ENCODE results near the gene LDLR.
"Not testable (repeated sequence)": the region's sequence is repeated elsewhere in the genome, so short reads cannot be mapped to it uniquely, and the experiment has no call there.

Gene LDLR

DNA sequence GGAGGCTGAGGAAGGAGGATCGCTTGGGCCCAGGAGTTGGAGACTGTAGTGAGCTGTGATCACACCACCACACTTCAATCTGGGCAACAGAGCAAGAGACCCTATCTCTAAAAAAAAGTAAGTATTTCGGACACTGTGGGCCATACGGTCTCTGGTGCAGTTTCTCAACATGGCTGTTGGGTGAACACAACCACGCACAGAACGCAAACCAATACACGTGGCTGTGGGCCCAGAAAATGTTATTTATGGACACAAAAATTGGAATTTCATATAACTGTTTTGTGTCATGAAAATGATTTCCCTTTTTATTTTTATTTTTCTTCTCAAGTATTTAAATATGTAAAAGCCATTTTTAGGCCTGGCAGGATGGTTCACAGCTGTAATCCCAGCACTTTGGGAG, 19.5 kb downstream of the LDLR start:
- DNase-seq = no peak

GRCh38 chr19:11111117-11111770, 22.0 kb downstream of the LDLR start:
- DNase-seq = no peak

GRCh38 chr19:11111771-11112144, 22.5 kb downstream of the LDLR start:
- peak; percentile 26 for DNase-seq

- DNase-seq = no peak
These were observed 24.0 kb downstream of the LDLR start for GRCh38 chr19:11113140-11113708.

DNA sequence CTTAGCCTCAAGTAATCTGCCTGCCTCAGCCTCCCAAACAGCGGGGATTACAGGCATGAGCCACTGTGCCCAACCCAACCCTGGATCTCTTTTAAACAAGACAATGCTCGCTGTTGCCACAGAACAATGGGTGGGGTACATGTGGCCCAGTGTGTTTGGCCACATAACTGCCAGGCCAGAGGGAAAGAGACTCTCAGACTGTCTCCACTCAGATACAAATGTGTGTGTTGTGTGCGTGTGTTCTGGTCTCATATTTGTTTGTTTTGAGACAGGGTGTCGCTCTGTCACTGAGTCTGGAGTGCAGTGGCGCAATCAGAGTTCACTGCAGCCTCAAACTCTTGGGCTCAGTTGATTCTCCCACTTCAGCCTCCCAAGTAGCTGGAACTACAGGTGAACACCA, 25.8 kb downstream of the LDLR start:
- no peak for DNase-seq

DNA sequence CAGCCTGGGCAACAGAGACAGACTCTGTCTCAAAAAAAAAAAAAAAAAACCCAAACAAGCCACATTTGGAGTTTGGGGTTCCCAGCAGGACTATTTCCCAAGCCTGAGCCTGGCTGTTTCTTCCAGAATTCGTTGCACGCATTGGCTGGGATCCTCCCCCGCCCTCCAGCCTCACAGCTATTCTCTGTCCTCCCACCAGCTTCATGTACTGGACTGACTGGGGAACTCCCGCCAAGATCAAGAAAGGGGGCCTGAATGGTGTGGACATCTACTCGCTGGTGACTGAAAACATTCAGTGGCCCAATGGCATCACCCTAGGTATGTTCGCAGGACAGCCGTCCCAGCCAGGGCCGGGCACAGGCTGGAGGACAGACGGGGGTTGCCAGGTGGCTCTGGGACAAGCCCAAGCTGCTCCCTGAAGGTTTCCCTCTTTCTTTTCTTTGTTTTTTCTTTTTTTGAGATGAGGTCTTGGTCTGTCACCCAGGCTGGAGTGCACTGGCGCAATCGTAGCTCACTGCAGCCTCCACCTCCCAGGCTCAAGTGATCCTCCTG, 26.7 kb downstream of the LDLR start:
- no peak for DNase-seq

- DNase-seq = no peak
These were observed 27.2 kb downstream of the LDLR start for GRCh38 chr19:11116507-11116906.

- DNase-seq = not testable (repeated sequence)
These were observed 32.7 kb downstream of the LDLR start for GRCh38 chr19:11121963-11122362.

- no peak for DNase-seq
These were observed 33.9 kb downstream of the LDLR start for GRCh38 chr19:11123114-11123513.

DNA sequence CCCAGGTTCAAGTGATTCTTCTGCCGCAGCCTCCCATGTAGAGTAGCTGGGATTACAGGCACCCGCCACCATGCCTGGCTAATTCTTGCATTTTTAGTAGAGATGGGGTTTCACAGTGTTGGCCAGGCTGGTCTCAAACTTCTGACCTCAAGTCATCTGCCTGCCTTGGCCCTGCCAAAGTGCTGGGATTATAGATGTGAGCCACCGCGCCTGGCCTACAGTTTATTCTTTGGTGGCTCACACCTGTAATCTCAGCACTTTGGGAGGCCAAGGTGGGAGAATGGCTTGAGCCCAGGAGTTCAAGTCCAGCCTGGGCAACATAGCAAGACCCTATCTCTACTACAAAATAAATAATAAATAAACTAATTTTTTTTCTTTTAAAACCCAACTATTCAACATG, 34.9 kb downstream of the LDLR start:
- DNase-seq = not testable (repeated sequence)

GRCh38 chr19:11125994-11126685, 36.9 kb downstream of the LDLR start:
- DNase-seq = peak; percentile 55

DNA sequence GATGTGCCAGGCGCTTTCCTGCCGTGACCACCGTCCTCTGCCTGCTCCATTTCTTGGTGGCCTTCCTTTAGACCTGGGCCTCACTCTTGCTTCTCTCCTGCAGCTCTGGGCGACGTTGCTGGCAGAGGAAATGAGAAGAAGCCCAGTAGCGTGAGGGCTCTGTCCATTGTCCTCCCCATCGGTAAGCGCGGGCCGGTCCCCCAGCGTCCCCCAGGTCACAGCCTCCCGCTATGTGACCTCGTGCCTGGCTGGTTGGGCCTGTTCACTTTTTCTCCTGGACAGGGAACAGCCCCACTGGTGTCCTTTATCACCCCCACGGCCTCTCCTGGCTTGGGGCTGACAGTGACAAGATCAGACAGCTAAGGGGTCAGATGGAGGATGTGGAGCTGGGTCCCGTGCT, 38.6 kb downstream of the LDLR start:
- DNase-seq = no peak

GRCh38 chr19:11130824-11131455, 41.7 kb downstream of the LDLR start:
- peak; percentile 62 for DNase-seq

- no peak for DNase-seq
These were observed 42.2 kb downstream of the LDLR start for GRCh38 chr19:11131471-11131870.

DNA sequence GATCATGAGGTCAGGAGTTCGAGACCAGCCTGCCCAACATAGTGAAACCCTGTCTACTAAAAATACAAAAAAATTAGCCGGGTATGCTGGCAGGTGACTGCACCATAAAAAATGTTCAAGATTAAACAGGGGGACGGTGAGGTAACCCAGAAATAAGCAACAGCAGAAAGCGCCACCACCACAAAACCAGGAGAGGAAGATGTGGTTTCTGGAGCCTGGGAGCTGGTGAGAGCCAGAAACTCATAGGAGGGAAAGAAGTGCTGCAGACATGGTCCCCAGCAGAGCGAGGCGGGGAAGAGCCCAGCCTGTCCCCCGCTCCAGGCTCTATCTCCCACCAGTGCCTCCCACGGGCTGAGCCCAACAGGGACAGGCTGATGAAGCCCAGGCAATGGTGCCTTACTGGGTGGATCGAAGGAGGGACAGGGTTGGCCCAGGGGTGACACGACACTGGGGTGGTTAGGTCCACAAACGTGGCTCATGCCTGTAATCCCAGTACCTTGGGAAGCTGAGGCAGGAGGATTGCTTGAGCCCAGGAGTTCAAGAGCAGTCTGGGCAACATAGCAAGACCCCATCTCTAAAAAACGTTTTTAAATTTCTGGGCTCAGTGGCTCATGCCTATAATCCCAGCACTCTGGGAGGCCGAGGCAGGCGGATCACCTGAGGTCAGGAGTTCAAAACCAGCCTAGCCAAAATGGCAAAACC, 47.3 kb downstream of the LDLR start:
- no peak for DNase-seq

GRCh38 chr19:11137542-11138384, 48.5 kb downstream of the LDLR start:
- DNase-seq = peak; percentile 89

DNA sequence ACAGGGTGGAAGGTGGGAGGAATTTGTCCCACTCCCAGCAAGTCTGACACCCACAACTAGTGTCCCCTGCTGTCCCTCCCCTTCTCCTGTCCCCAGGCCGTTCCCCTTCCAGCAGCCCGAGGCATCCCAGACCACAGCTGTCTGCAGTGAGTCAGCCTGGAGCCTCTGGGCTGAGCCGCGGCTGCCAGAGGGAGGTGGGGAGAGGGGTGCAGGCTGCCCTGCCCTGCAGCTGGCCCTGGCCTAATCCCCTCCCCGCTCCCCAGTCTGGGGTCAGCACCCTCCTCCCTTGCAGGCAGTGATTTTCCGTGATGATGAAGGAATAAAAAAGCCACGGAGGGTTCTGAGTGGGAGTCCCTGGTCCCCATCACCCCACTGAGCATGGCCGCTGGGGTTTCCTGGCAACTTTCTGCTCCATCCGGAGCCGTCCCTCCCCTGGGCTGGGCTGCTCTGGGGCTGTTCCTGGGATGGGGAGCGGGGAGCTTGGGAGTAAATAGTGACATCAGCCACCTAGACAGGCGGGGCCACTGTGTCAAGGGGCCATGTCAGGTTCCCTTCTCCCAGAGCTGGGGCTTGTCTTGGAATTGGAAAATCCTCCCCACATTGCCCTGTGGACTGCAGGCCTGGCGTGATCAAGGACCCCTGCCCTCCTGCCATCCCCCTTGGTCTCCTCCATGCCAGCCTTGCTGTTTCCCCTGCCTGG, 49.5 kb downstream of the LDLR start:
- peak; percentile 44 for DNase-seq

- DNase-seq = not testable (repeated sequence)
These were observed 50.8 kb downstream of the LDLR start for GRCh38 chr19:11140023-11140538.

DNA sequence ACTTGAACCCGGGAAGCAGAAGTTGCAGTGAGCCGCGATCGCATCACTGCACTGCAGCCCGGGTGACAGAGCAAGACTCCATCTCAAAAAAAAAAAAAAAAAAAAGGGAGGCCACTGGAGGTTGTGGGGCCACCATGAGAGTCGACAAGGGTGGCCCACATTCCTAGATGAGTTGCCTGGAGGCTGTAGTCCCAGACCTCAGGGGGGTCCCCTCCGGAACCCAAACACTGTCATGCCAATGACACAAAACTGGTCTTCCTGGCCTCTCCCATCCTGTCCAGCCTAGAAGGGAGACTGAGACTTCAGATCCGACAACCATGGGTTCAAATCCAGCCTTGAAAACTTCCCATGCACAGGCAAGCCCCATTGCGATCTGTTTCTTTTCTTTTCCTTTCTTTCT, 51.6 kb downstream of the LDLR start:
- DNase-seq = no peak

DNA sequence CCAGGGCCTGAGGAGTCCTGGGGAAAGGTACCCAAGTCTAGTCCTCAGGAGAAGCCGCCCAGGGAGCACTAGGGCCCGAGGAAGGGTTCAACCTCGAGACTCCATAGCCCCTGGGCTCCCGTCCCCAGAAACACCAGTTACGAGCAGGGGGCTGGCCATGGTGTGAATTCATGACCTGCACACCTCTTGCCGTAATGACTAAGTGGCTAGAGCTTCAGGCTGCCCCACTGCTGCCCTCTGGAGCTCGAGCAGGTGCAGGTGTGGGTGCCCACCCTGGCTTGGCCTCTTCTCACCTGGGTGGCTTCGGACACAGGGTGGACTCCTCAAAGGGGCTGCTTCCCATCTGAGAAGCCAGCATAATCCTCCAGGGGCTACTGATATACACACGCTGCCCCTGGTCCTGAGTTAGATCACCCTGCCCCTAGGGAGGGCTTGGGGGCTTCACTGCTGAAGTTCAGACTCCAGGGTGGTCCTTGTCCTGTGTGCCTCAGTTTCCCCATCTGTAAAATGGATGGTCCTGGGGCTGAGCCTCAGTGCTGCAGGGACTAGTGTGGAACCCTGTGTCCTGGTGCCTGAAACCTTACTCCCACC, 52.8 kb downstream of the LDLR start:
- DNase-seq = no peak
